Neutrophil (primary cell): ENCODE data around the gene ERBB2.
A peak's percentile ranks its signal among the peaks of the same experiment; 100 is the strongest.

Experiments used
- H3K27ac ChIP-seq: fragments of 200-600 bp; sonication (generic); 2 replicates; pipeline ENCODE4 v1.5.1; 2016; ENCODE audit warnings: mild to moderate bottlenecking, moderate library complexity
- H3K27me3 ChIP-seq: fragments of 200-600 bp; sonication (generic); 2 replicates; pipeline ENCODE4 v1.6.0; 2016; ENCODE audit warnings: mild to moderate bottlenecking
- H3K36me3 ChIP-seq: fragments of 200-600 bp; sonication (generic); 2 replicates; pipeline ENCODE4 v1.5.1; 2017
- H3K4me1 ChIP-seq, 2 experiments: fragments of 200-600 bp in 1 of 2; sonication (generic) in 1 of 2; 1 replicate in 1 of 2; 2 replicates in 1 of 2; pipeline versions ENCODE4 v1.5.1 to v1.6.1; 2013 to 2016; ENCODE audit warnings: low read depth in 1 of 2, low read length in 1 of 2, mild to moderate bottlenecking in 1 of 2, moderate library complexity in 1 of 2; ENCODE audit not compliant: control insufficient read depth in 1 of 2, insufficient read depth in 1 of 2
- H3K4me3 ChIP-seq, 2 experiments: fragments of 200-600 bp in 1 of 2; sonication (generic) in 1 of 2; 1 replicate in 1 of 2; 2 replicates in 1 of 2; pipeline ENCODE4 v1.5.1; 2013 to 2016; ENCODE audit warnings: low read depth in 1 of 2, low read length in 1 of 2, mild to moderate bottlenecking in 1 of 2, moderate library complexity in 1 of 2
- H3K9me3 ChIP-seq: fragments of 200-600 bp; sonication (generic); 2 replicates; pipeline ENCODE4 v1.5.1; 2016
- CTCF ChIP-seq: fragments of 200-600 bp; sonication (generic); IDR thresholded peaks from 2 replicates; pipeline ENCODE4 v1.5.1; 2016; ENCODE audit warnings: antibody characterized with exemption

The ERBB2 gene

GRCh38 chr17:39730095-39730921 is 30.4 kb downstream of the ERBB2 start, which contains the start of gene MIEN1:
TSS of gene MIEN1 (minus strand) at chr17:39730532. CDS start at chr17:39730495, 37 bp downstream.
- Histone ChIP-seq H3K9me3 (no peaks in the 10 kb centered on the region), H3K36me3 (peaks cover 33% of the 10 kb centered on the region), H3K27me3 (peaks cover 36% of the 10 kb centered on the region), H3K4me1 (peaks cover 15 to 17% of the 10 kb centered on the region in 2 experiments), H3K4me3 (peak within 1 kb of the TSS; percentile 71 to 91), H3K27ac (peak within 1 kb of the TSS; percentile 95)
- peak; percentile 94 for TF ChIP-seq CTCF

- Histone ChIP-seq H3K27ac (no peak overlapping the region), H3K4me1 (peaks cover 15 to 17% of the 10 kb centered on the region in 2 experiments), H3K4me3 (no peak overlapping the region), H3K27me3 (peaks cover 59% of the 10 kb centered on the region), H3K9me3 (no peaks in the 10 kb centered on the region), H3K36me3 (peaks cover 21% of the 10 kb centered on the region)
- no peak for TF ChIP-seq CTCF
Observed at GRCh38 chr17:39732586-39732985, 32.7 kb downstream of the ERBB2 start.

- Histone ChIP-seq H3K4me3 (no peak overlapping the region), H3K27me3 (peaks cover 92% of the 10 kb centered on the region), H3K4me1 (peaks cover 3 to 21% of the 10 kb centered on the region in 2 experiments), H3K27ac (no peak overlapping the region), H3K36me3 (no peaks in the 10 kb centered on the region), H3K9me3 (no peaks in the 10 kb centered on the region)
- TF ChIP-seq CTCF, result no peak
Observed at GRCh38 chr17:39735882-39736281, 36.0 kb downstream of the ERBB2 start.

GRCh38 chr17:39736319-39737165 is 36.7 kb downstream of the ERBB2 start:
- Histone ChIP-seq H3K27ac (no peak overlapping the region), H3K27me3 (peaks cover 96% of the 10 kb centered on the region), H3K36me3 (no peaks in the 10 kb centered on the region), H3K4me1 (peaks cover 3 to 20% of the 10 kb centered on the region in 2 experiments), H3K4me3 (no peak overlapping the region), H3K9me3 (no peaks in the 10 kb centered on the region)
- TF ChIP-seq CTCF, result no peak

GRCh38 chr17:39737206-39737759 is 37.4 kb downstream of the ERBB2 start:
- TF ChIP-seq CTCF, result no peak
- Histone ChIP-seq H3K4me1 (peaks cover 3 to 20% of the 10 kb centered on the region in 2 experiments), H3K27ac (no peak overlapping the region), H3K36me3 (no peaks in the 10 kb centered on the region), H3K4me3 (no peak overlapping the region), H3K27me3 (peaks cover 97% of the 10 kb centered on the region), H3K9me3 (no peaks in the 10 kb centered on the region)
